ENCODE data around the gene NKX6-2.

The NKX6-2 gene

GRCh38 chr10:132788180-132788830 lies 2.4 kb upstream of the NKX6-2 start:
- no peak overlapping the region for H4K8ac ChIP-seq (ENCODE audit: low read length)
- peaks cover 0 to 7% of the 10 kb centered on the region in 2 experiments for H3K36me3 ChIP-seq (ENCODE audit: control insufficient read depth in 1 of 2, insufficient read depth in 2 of 2, low read depth in 1 of 2, low read length in 2 of 2)
- H3K9ac ChIP-seq (ENCODE audit: low read length) = no peak overlapping the region
- H3K9me3 ChIP-seq (ENCODE audit: control insufficient read depth, low read length) = no peaks in the 10 kb centered on the region
- no peak overlapping the region for H3K18ac ChIP-seq (ENCODE audit: low read depth in 1 of 2, low read length in 2 of 2)
- H2AK5ac ChIP-seq (ENCODE audit: low read length, severe bottlenecking) = no peak overlapping the region
- H3K23ac ChIP-seq (ENCODE audit: low read length in 2 of 2) = no peak overlapping the region
- H3K4me2 ChIP-seq (ENCODE audit: low read length, poor library complexity, severe bottlenecking) = peak overlapping the region; percentile 50
- H3K27ac ChIP-seq (ENCODE audit: low read length, poor library complexity, severe bottlenecking) = no peak overlapping the region
- no peak overlapping the region for H2BK120ac ChIP-seq (ENCODE audit: low read depth, low read length)
- H3K79me1 ChIP-seq (replicated peaks; ENCODE audit: low read length, poor library complexity, severe bottlenecking) = no peaks in the 10 kb centered on the region
- peaks cover 38% of the 10 kb centered on the region for H3K4me1 ChIP-seq (ENCODE audit: control insufficient read depth, insufficient read depth, low read depth, low read length)
- no peak overlapping the region for H4K91ac ChIP-seq (ENCODE audit: low read length)
- H3K27me3 ChIP-seq (ENCODE audit: control insufficient read depth in 1 of 2, insufficient read depth in 1 of 2, low read length in 2 of 2) = peaks cover 63 to 80% of the 10 kb centered on the region in 2 experiments
- no peak overlapping the region for H2BK15ac ChIP-seq (ENCODE audit: low read depth, poor library complexity, severe bottlenecking)
- no peak overlapping the region for H2BK12ac ChIP-seq (ENCODE audit: low read length in 2 of 2)
- DNase-seq = peak; percentile 27
- WGBS = 3% methylated on average over 76 of the region's 79 CpGs
- H2BK5ac ChIP-seq (ENCODE audit: low read depth, low read length, poor library complexity, severe bottlenecking) = no peak overlapping the region
- no peak overlapping the region for H3K4ac ChIP-seq (ENCODE audit: low read depth in 1 of 2, low read length in 2 of 2)
- no peak overlapping the region for H3K4me3 ChIP-seq (ENCODE audit: insufficient read depth in 1 of 2, low read depth in 1 of 2, low read length in 2 of 2)
- no peak overlapping the region for H3K14ac ChIP-seq (ENCODE audit: low read length in 2 of 2)
- no peak overlapping the region for H2AFZ ChIP-seq (ENCODE audit: low read depth, low read length)

DNA sequence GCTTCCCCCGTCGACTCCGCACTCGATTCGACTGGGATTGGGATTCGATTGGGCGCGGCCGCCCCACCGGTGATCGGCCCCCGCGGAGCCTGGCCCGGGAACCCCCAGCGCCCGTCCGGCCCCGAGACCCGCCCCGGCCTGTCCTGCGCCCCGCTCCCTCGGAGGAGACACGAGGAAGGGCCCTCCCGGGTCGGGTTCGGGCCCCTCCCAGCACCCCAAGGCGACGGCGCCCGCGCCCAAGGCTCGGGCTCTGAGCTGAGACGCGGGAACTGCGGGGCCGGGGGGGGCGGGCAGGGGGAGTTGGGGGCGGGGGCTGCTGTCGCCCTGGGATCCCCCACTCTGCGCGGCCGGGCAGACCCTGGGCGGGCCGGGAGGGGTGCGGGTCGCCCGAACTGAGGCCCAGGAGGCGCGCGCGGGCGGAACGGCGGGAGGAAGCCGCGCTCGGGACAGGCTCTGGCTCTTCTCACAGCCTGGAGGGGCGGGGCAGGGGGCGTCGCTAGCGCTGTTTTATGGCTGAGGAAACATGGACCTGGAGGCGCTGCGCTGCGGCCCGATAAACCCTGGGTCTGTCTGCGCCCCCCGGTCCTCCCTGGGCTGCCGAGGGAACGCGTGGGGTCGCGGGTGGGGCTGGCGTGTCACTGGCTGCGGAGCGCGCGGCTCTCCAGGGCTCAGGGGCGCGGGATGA lies 1.7 kb upstream of the NKX6-2 start:
- Histone ChIP-seq H3K4me3 (ENCODE audit: insufficient read depth in 1 of 2, low read depth in 1 of 2, low read length in 2 of 2) (no peak overlapping the region), H3K36me3 (ENCODE audit: control insufficient read depth in 1 of 2, insufficient read depth in 2 of 2, low read depth in 1 of 2, low read length in 2 of 2) (peaks cover 2 to 8% of the 10 kb centered on the region in 2 experiments), H3K4ac (ENCODE audit: low read depth in 1 of 2, low read length in 2 of 2) (no peak overlapping the region), H3K27ac (ENCODE audit: low read length, poor library complexity, severe bottlenecking) (no peak overlapping the region), H3K18ac (ENCODE audit: low read depth in 1 of 2, low read length in 2 of 2) (no peak overlapping the region), H3K9me3 (ENCODE audit: control insufficient read depth, low read length) (no peaks in the 10 kb centered on the region), H3K79me1 (replicated peaks; ENCODE audit: low read length, poor library complexity, severe bottlenecking) (no peaks in the 10 kb centered on the region), H4K8ac (ENCODE audit: low read length) (no peak overlapping the region), H3K9ac (ENCODE audit: low read length) (no peak overlapping the region), H2BK15ac (ENCODE audit: low read depth, poor library complexity, severe bottlenecking) (no peak overlapping the region), H3K4me2 (ENCODE audit: low read length, poor library complexity, severe bottlenecking) (peak overlapping the region; percentile 53), H2AFZ (ENCODE audit: low read depth, low read length) (no peak overlapping the region), H3K14ac (ENCODE audit: low read length in 2 of 2) (no peak overlapping the region), H4K91ac (ENCODE audit: low read length) (no peak overlapping the region), H3K23ac (ENCODE audit: low read length in 2 of 2) (no peak overlapping the region), H2BK12ac (ENCODE audit: low read length in 2 of 2) (no peak overlapping the region), H3K27me3 (ENCODE audit: control insufficient read depth in 1 of 2, insufficient read depth in 1 of 2, low read length in 2 of 2) (peaks cover 60 to 77% of the 10 kb centered on the region in 2 experiments), H2BK120ac (ENCODE audit: low read depth, low read length) (no peak overlapping the region), H3K4me1 (ENCODE audit: control insufficient read depth, insufficient read depth, low read depth, low read length) (peaks cover 38% of the 10 kb centered on the region), H2BK5ac (ENCODE audit: low read depth, low read length, poor library complexity, severe bottlenecking) (no peak overlapping the region), H2AK5ac (ENCODE audit: low read length, severe bottlenecking) (no peak overlapping the region)
- no peak for DNase-seq
- WGBS = 0% methylated on average over 33 of the region's 80 CpGs

DNA sequence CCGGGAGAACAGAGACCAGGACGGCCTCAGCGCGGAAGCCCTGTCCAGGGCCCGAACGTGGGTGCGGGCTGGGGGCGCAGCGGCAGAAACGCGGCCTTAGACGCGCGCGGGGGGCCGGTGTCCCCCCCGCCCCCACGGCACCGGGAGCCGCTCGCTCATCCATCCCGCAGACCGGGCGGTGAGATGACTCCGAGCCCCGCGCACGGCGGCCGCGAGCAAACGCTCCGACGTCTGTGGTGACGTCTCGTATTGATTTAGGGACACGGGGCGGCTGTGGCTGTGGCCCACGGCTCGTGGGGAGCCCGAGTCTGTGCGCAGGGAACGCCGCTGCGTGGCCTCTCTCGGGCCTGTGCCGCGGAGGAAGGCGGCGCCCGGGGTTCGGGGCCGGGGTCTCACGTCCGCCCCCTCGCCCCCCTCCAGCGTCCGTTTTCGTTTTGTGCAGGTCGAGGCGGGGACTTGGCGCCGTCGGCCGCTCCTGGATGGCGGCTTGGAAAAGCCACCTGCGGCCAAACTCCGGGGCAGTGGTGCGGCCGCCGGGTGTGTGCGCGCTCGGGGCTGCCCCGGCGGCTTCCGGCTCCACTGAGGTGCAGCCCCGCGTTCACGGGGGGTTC lies 1.0 kb upstream of the NKX6-2 start:
- 6% methylated on average over 63 of the region's 80 CpGs for WGBS
- no peak for DNase-seq
- Histone ChIP-seq H2AFZ (ENCODE audit: low read depth, low read length) (no peak overlapping the region), H3K4ac (ENCODE audit: low read depth in 1 of 2, low read length in 2 of 2) (no peak overlapping the region), H3K4me2 (ENCODE audit: low read length, poor library complexity, severe bottlenecking) (peak overlapping the region; percentile 14), H4K91ac (ENCODE audit: low read length) (no peak overlapping the region), H4K8ac (ENCODE audit: low read length) (no peak overlapping the region), H2BK15ac (ENCODE audit: low read depth, poor library complexity, severe bottlenecking) (no peak overlapping the region), H2BK5ac (ENCODE audit: low read depth, low read length, poor library complexity, severe bottlenecking) (no peak overlapping the region), H3K27ac (ENCODE audit: low read length, poor library complexity, severe bottlenecking) (no peak overlapping the region), H2BK12ac (ENCODE audit: low read length in 2 of 2) (no peak overlapping the region), H3K14ac (ENCODE audit: low read length in 2 of 2) (no peak overlapping the region), H3K4me1 (ENCODE audit: control insufficient read depth, insufficient read depth, low read depth, low read length) (peaks cover 38% of the 10 kb centered on the region), H3K27me3 (ENCODE audit: control insufficient read depth in 1 of 2, insufficient read depth in 1 of 2, low read length in 2 of 2) (peaks cover 59 to 77% of the 10 kb centered on the region in 2 experiments), H3K23ac (ENCODE audit: low read length in 2 of 2) (no peak overlapping the region), H3K9me3 (ENCODE audit: control insufficient read depth, low read length) (no peaks in the 10 kb centered on the region), H3K18ac (ENCODE audit: low read depth in 1 of 2, low read length in 2 of 2) (no peak overlapping the region), H3K79me1 (replicated peaks; ENCODE audit: low read length, poor library complexity, severe bottlenecking) (no peaks in the 10 kb centered on the region), H3K36me3 (ENCODE audit: control insufficient read depth in 1 of 2, insufficient read depth in 2 of 2, low read depth in 1 of 2, low read length in 2 of 2) (peaks cover 6 to 14% of the 10 kb centered on the region in 2 experiments), H2AK5ac (ENCODE audit: low read length, severe bottlenecking) (no peak overlapping the region), H2BK120ac (ENCODE audit: low read depth, low read length) (no peak overlapping the region), H3K4me3 (ENCODE audit: insufficient read depth in 1 of 2, low read depth in 1 of 2, low read length in 2 of 2) (no peak overlapping the region), H3K9ac (ENCODE audit: low read length) (no peak overlapping the region)

GRCh38 chr10:132786476-132786883 lies 533 bp upstream of the NKX6-2 start:
- no peak overlapping the region for H3K9ac ChIP-seq (ENCODE audit: low read length)
- no peak overlapping the region for H2AK5ac ChIP-seq (ENCODE audit: low read length, severe bottlenecking)
- H3K9me3 ChIP-seq (ENCODE audit: control insufficient read depth, low read length) = no peaks in the 10 kb centered on the region
- no peak overlapping the region for H3K4ac ChIP-seq (ENCODE audit: low read depth in 1 of 2, low read length in 2 of 2)
- no peaks in the 10 kb centered on the region for H3K79me1 ChIP-seq (replicated peaks; ENCODE audit: low read length, poor library complexity, severe bottlenecking)
- peak overlapping the region; percentile 46 for H2BK15ac ChIP-seq (ENCODE audit: low read depth, poor library complexity, severe bottlenecking)
- H3K4me2 ChIP-seq (ENCODE audit: low read length, poor library complexity, severe bottlenecking) = no peak overlapping the region
- H3K36me3 ChIP-seq (ENCODE audit: control insufficient read depth in 1 of 2, insufficient read depth in 2 of 2, low read depth in 1 of 2, low read length in 2 of 2) = peaks cover 11 to 19% of the 10 kb centered on the region in 2 experiments
- peak overlapping the region in 1 of 2 experiments; percentile 30 for H3K4me3 ChIP-seq (ENCODE audit: insufficient read depth in 1 of 2, low read depth in 1 of 2, low read length in 2 of 2)
- DNase-seq = no peak
- no peak overlapping the region for H3K27ac ChIP-seq (ENCODE audit: low read length, poor library complexity, severe bottlenecking)
- WGBS = 10% methylated on average over 29 of the region's 58 CpGs
- no peak overlapping the region for H2AFZ ChIP-seq (ENCODE audit: low read depth, low read length)
- H3K14ac ChIP-seq (ENCODE audit: low read length in 2 of 2) = no peak overlapping the region
- no peak overlapping the region for H2BK120ac ChIP-seq (ENCODE audit: low read depth, low read length)
- H4K8ac ChIP-seq (ENCODE audit: low read length) = no peak overlapping the region
- no peak overlapping the region for H3K18ac ChIP-seq (ENCODE audit: low read depth in 1 of 2, low read length in 2 of 2)
- peak overlapping the region in 1 of 2 experiments; percentile 60 for H3K23ac ChIP-seq (ENCODE audit: low read length in 2 of 2)
- no peak overlapping the region for H2BK5ac ChIP-seq (ENCODE audit: low read depth, low read length, poor library complexity, severe bottlenecking)
- no peak overlapping the region for H4K91ac ChIP-seq (ENCODE audit: low read length)
- H3K27me3 ChIP-seq (ENCODE audit: control insufficient read depth in 1 of 2, insufficient read depth in 1 of 2, low read length in 2 of 2) = peaks cover 56 to 74% of the 10 kb centered on the region in 2 experiments
- peaks cover 38% of the 10 kb centered on the region for H3K4me1 ChIP-seq (ENCODE audit: control insufficient read depth, insufficient read depth, low read depth, low read length)
- no peak overlapping the region for H2BK12ac ChIP-seq (ENCODE audit: low read length in 2 of 2)

All from mesenchymal stem cell (in vitro differentiated cells and primary cell).